Left ventricle myocardium inferior (tissue), 1 donor: ENCODE results near the gene SECTM1. TPM values are rescaled to one million over a fixed set of nuclear protein-coding genes. Genes with fewer than 3 reads are reported as not detected.

Source experiments
- DNase-seq: peaks from one replicate; pipeline ENCODE4 v3.0.0-alpha.2; 2020
- H3K27ac ChIP-seq: fragments of 200-600 bp; replicated peaks from 2 replicates; pipeline ENCODE4 v1.8.0; 2021
- H3K27me3 ChIP-seq: fragments of 200-600 bp; 2 replicates; pipeline ENCODE4 v1.8.0; 2021; ENCODE audit warnings: low read depth
- H3K36me3 ChIP-seq: fragments of 200-600 bp; 2 replicates; pipeline ENCODE4 v1.8.0; 2021
- H3K4me1 ChIP-seq: fragments of 200-600 bp; 2 replicates; pipeline ENCODE4 v1.8.0; 2021
- H3K4me3 ChIP-seq: fragments of 200-600 bp; 2 replicates; pipeline ENCODE4 v1.8.0; 2021; ENCODE audit warnings: mild to moderate bottlenecking, moderate library complexity
- H3K9me3 ChIP-seq: fragments of 200-600 bp; replicated peaks from 2 replicates; pipeline ENCODE4 v1.8.0; 2021
- intact Hi-C: fragments of 100-400 bp; cut with micrococcal nuclease; formaldehyde crosslinking; loops from one replicate; pipeline ENCODE4 v1.11.0; 2022
- total RNA-seq: library from RNA; stranded (reverse); fragmentation: NEBNext Ultra II Directional; extraction: Animal tissue kit (Norgen Biotek cat#: 25700); gene quantifications from one replicate; pipeline ENCODE4 v1.2.1, GENCODE V29; 2021
- TF ChIP-seq, protein P1 (sequence below): fragments of 200-600 bp; IDR thresholded peaks from 2 replicates; pipeline ENCODE4 v1.8.0; 2021; ENCODE audit warnings: antibody characterized with exemption, mild to moderate bottlenecking, borderline replicate concordance
- donor health status: DM: no; HTN: yes; CAD: no; lungs with severe emphysema.

Gene SECTM1
- total RNA-seq, 1 donor from 2014 or later = 3.9 TPM

- intact Hi-C loops = loop anchor here (5.0 kb wide), 1 partner anchor 59 kb away; no protein-coding TSS in a partner anchor
- no peaks in the 10 kb centered on the region for H3K36me3 ChIP-seq
- H3K27me3 ChIP-seq = peaks cover 40% of the 10 kb centered on the region
- no peaks in the 10 kb centered on the region for H3K9me3 ChIP-seq
- H3K4me3 ChIP-seq = no peak overlapping the region
- no peak for DNase-seq
- H3K27ac ChIP-seq = no peak overlapping the region
- TF ChIP-seq, protein P1, sequence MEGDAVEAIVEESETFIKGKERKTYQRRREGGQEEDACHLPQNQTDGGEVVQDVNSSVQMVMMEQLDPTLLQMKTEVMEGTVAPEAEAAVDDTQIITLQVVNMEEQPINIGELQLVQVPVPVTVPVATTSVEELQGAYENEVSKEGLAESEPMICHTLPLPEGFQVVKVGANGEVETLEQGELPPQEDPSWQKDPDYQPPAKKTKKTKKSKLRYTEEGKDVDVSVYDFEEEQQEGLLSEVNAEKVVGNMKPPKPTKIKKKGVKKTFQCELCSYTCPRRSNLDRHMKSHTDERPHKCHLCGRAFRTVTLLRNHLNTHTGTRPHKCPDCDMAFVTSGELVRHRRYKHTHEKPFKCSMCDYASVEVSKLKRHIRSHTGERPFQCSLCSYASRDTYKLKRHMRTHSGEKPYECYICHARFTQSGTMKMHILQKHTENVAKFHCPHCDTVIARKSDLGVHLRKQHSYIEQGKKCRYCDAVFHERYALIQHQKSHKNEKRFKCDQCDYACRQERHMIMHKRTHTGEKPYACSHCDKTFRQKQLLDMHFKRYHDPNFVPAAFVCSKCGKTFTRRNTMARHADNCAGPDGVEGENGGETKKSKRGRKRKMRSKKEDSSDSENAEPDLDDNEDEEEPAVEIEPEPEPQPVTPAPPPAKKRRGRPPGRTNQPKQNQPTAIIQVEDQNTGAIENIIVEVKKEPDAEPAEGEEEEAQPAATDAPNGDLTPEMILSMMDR = no peak
- peaks cover 6% of the 10 kb centered on the region for H3K4me1 ChIP-seq
Observed at GRCh38 chr17:82353484-82353883, 19.9 kb upstream of the SECTM1 start.

DNA sequence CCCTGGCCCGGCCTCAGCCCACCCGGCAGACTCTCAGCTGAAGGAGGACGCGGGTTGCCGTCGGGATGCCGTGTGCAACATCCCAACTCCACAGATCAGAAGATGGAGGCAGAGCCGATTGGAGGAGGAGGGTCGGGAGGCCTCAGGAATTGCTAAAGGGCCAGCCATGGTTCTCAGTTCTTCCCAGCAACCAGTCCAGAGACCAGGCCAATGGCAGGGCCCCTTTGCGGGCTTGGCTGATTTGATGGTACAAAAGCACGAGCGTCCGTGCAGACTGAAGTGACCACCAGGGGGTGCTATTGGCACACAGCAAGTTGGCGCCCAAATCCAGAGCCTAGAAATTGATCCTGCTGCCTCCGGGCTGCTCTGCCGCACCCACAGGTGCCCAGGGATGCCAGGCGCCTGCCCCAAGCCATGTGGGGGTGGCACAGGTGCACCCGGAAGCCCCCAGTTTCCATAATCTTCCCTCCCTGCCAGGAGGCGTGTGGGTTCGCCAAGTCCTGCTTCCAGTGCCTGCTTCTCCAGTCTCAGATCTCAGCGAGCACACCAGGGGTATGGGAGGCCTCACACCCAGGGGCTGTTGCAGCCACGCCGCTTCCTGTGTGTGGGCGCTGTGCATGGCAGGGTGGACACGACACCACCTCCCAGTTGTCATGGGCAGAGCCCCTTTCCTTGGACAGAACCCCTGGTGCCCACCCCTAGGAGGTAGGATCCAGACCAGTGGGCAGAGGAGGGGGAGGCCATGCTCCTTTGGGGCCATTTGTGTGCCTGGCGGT lies 18.3 kb upstream of the SECTM1 start:
- intact Hi-C loops = loop anchor here (5.0 kb wide), 1 partner anchor 60 kb away; no protein-coding TSS in a partner anchor
- peaks cover 28% of the 10 kb centered on the region for H3K27me3 ChIP-seq
- peak; percentile 79 for DNase-seq
- H3K9me3 ChIP-seq = no peaks in the 10 kb centered on the region
- H3K4me3 ChIP-seq = no peak overlapping the region
- TF ChIP-seq, protein P1 = peak; percentile 97
- H3K36me3 ChIP-seq = no peaks in the 10 kb centered on the region
- H3K27ac ChIP-seq = no peak overlapping the region
- peaks cover 6% of the 10 kb centered on the region for H3K4me1 ChIP-seq

GRCh38 chr17:82351254-82351712 lies 17.7 kb upstream of the SECTM1 start:
- Histone ChIP-seq H3K36me3 (no peaks in the 10 kb centered on the region), H3K4me3 (no peak overlapping the region), H3K4me1 (peaks cover 6% of the 10 kb centered on the region), H3K27ac (no peak overlapping the region), H3K9me3 (no peaks in the 10 kb centered on the region), H3K27me3 (peaks cover 22% of the 10 kb centered on the region)
- no peak for DNase-seq
- intact Hi-C loops = loop anchor here (5.0 kb wide), 1 partner anchor 61 kb away; no protein-coding TSS in a partner anchor
- TF ChIP-seq, protein P1 = no peak

DNA sequence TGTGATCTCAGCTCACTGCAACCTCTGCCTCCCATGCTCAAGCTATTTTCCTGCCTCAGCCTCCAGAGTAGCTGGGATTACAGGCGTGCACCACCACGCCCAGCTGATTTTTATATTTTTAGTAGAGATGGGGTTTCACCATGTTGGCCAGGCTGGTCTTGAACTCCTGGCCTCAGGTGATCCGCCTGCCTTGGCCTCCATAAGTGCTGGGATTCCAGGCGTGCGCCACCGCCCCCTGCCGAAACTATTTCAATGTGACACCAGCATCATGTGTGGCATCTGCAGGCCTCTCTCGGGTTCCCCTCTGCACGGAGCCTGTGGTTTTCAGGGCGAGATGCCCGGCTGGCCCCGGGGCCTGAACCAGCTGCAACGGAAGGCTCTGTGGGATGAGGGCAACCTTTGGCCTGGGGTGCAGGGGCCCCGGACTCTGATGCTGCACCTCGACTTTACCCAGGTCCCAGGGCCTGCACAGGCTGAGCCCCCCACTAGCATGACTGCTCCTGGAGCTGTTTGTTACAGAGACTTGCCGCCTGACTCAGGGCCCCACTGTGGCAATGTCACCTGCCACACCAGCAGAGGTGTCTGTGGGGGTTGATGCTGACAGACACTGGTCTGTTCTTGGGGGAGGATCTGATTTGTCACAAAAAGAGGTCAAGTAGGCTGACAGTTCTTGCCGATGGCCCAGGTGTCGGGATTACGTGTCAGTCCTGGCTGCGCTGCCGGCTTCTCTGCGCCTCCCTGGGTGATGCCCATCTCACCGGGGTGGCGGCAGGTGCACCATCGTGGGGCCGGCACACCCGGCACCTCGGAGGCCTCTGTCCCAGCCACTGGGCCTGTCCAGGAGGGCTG lies 16.8 kb upstream of the SECTM1 start:
- intact Hi-C loops = loop anchor here (5.0 kb wide), 1 partner anchor 62 kb away; no protein-coding TSS in a partner anchor
- Histone ChIP-seq H3K27ac (no peak overlapping the region), H3K9me3 (no peaks in the 10 kb centered on the region), H3K4me1 (peaks cover 6% of the 10 kb centered on the region), H3K27me3 (peaks cover 13% of the 10 kb centered on the region), H3K4me3 (no peak overlapping the region), H3K36me3 (no peaks in the 10 kb centered on the region)
- no peak for DNase-seq
- TF ChIP-seq, protein P1 = no peak

GRCh38 chr17:82349287-82349701 lies 15.7 kb upstream of the SECTM1 start:
- TF ChIP-seq, protein P1 = no peak
- Histone ChIP-seq H3K27me3 (peaks cover 12% of the 10 kb centered on the region), H3K4me3 (no peak overlapping the region), H3K4me1 (peaks cover 6% of the 10 kb centered on the region), H3K27ac (no peak overlapping the region), H3K9me3 (no peaks in the 10 kb centered on the region), H3K36me3 (no peaks in the 10 kb centered on the region)
- DNase-seq = no peak
- intact Hi-C loops = no loop called here
